ENCODE data around the gene GRIA2. TPM values are rescaled to one million over a fixed set of nuclear protein-coding genes. Genes with fewer than 3 reads are reported as not detected.

GRIA2 gene
- total RNA-seq, 4 donors from 2014 or later = 10.0 to 64.5 (median 36.6) TPM

DNA sequence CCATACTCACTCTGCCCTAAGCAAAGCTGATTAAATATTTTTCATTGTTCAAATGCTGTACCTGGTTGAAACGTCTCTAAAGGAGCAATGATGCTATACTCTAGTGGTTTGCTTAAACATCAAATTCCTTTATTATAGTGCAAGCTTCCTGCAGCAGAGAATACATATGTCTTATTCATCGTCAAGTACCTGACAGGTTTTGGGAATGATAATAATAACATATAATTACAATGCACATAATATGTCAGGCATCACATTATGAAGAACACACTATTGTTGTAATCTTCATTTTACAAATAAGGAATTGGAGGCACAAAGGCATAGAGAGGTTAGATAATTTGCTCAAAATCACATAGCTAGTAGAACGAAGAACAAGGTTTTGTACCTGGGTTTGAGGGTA lies 151.6 kb downstream of the GRIA2 start:
- intact Hi-C loops (cut with DNase I; ENCODE audit: low total_unique reads) = no loop called here
- no peak for DNase-seq
- no peak overlapping the region for H3K27ac ChIP-seq

DNA sequence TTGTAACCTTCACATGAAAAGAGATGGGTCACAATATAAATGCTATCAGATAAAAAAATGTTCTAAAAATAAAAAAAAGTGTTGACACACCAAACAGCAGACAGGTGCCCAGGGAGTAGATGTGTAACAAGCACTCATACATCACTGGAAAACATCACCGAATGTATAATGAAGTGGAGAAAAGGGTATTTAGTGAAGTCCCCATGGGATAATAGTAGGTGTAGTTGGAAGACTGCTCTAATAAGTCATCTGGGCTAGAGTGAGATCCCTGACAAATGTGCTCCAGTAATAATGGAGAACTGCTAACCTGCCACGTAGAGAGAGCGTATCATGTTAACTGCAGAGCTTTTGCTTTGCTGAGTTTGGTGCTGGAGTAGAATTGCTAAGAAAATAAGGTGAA lies 152.0 kb downstream of the GRIA2 start:
- Histone ChIP-seq H3K4me3 (no peak overlapping the region), H3K27me3 (no peaks in the 10 kb centered on the region), H3K4me1 (no peaks in the 10 kb centered on the region), H3K36me3 (no peaks in the 10 kb centered on the region), H3K27ac (no peak overlapping the region), H3K9me3 (no peaks in the 10 kb centered on the region)
- no peak for DNase-seq
- intact Hi-C loops (cut with DNase I; ENCODE audit: low total_unique reads) = no loop called here
- TF ChIP-seq, protein P1, sequence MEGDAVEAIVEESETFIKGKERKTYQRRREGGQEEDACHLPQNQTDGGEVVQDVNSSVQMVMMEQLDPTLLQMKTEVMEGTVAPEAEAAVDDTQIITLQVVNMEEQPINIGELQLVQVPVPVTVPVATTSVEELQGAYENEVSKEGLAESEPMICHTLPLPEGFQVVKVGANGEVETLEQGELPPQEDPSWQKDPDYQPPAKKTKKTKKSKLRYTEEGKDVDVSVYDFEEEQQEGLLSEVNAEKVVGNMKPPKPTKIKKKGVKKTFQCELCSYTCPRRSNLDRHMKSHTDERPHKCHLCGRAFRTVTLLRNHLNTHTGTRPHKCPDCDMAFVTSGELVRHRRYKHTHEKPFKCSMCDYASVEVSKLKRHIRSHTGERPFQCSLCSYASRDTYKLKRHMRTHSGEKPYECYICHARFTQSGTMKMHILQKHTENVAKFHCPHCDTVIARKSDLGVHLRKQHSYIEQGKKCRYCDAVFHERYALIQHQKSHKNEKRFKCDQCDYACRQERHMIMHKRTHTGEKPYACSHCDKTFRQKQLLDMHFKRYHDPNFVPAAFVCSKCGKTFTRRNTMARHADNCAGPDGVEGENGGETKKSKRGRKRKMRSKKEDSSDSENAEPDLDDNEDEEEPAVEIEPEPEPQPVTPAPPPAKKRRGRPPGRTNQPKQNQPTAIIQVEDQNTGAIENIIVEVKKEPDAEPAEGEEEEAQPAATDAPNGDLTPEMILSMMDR (IDR thresholded peaks at IDR 0.05) = no peak
- no peak for TF ChIP-seq POLR2A (IDR thresholded peaks at IDR 0.05)

More for the DNA sequence above, 151.6 kb downstream of the GRIA2 start:
- Histone ChIP-seq H3K36me3 (no peaks in the 10 kb centered on the region), H3K27me3 (no peaks in the 10 kb centered on the region), H3K9me3 (no peaks in the 10 kb centered on the region), H3K4me1 (no peaks in the 10 kb centered on the region), H3K4me3 (no peak overlapping the region)
- TF ChIP-seq, protein P1 (IDR thresholded peaks at IDR 0.05) = no peak
- TF ChIP-seq POLR2A (IDR thresholded peaks at IDR 0.05) = no peak

DNA sequence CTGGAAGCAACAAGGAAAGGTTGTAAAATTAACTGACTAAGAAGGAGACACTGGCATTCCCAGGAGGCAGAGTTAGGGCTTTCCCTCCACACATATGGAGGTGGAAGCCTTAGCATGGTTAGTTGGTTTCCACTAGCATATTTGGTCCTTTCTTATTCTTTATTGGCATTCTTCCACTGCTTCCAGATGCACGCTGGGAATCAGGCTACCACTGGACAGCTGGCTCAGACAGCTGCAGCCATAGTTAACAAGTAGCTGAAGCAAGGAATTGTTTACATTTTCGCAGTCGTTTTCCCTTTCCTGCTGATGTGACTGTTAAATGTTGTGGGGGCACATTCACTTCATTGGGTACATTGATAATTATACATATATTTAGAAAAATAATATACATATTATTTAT lies 169.2 kb downstream of the GRIA2 start:
- no peaks in the 10 kb centered on the region for H3K27me3 ChIP-seq
- TF ChIP-seq POLR2A (IDR thresholded peaks at IDR 0.05) = no peak
- TF ChIP-seq, protein P1 (IDR thresholded peaks at IDR 0.05) = no peak
- H3K36me3 ChIP-seq = no peaks in the 10 kb centered on the region
- no peaks in the 10 kb centered on the region for H3K4me1 ChIP-seq
- no peak for DNase-seq
- intact Hi-C loops (cut with DNase I; ENCODE audit: low total_unique reads) = no loop called here
- H3K9me3 ChIP-seq = no peaks in the 10 kb centered on the region
- H3K27ac ChIP-seq = no peak overlapping the region
- no peak overlapping the region for H3K4me3 ChIP-seq

DNA sequence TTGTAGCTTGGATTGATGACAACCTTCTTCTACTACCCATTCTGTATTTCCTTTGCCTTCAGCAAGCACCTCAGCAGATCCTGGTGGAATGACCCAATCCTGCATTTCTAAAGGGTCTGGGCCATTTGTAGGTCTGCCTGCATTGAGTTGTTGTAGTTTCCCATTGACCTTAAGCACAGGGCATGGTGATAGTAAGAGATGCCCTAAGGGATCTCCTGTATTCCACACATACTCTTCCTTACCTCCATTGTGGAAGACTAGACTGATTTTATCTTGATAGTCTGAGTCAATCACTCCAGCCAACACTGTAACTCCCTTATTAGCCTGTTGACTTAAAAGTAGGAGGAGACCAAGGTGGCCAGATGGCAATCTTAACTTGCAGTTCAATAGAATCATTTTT lies 184.5 kb downstream of the GRIA2 start:
- H3K9me3 ChIP-seq = no peaks in the 10 kb centered on the region
- H3K27ac ChIP-seq = no peak overlapping the region
- intact Hi-C loops (cut with DNase I; ENCODE audit: low total_unique reads) = no loop called here
- H3K36me3 ChIP-seq = no peaks in the 10 kb centered on the region
- no peak for DNase-seq
- no peaks in the 10 kb centered on the region for H3K4me1 ChIP-seq
- no peaks in the 10 kb centered on the region for H3K27me3 ChIP-seq
- no peak for TF ChIP-seq POLR2A (IDR thresholded peaks at IDR 0.05)
- TF ChIP-seq, protein P1 (IDR thresholded peaks at IDR 0.05) = no peak
- no peak overlapping the region for H3K4me3 ChIP-seq

Small RNA genes within 50 kb of the gene (small RNA-seq; reads per million reads assigned to genes)
- not detected for gene RNU6-582P

Other genes starting within 250 kb of the GRIA2 start
- 100 to 1,000 TPM in 1 of 4 donors, 10 to 100 TPM in 3; 22.5 to 103 (median 70.2) TPM for gene PDGFC, start 248.9 kb upstream of the GRIA2 start, total RNA-seq
- gene GLRB, start 144.6 kb upstream of the GRIA2 start, total RNA-seq = 10 to 100 TPM in 1 of 4 donors, 1 to 10 TPM in 3; 1.0 to 20.6 (median 4.6) TPM